ENCODE data around the gene GIPC3.

- TF ChIP-seq CTCF (tag by site-specific recombination; IDR thresholded peaks at IDR 0.05) (no peak), ZNF341 (tag by site-specific recombination; IDR thresholded peaks at IDR 0.05; ENCODE audit: low read depth) (no peak), REST (tag by site-specific recombination; IDR thresholded peaks at IDR 0.05) (no peak), ZNF16 (tag by site-specific recombination; IDR thresholded peaks at IDR 0.05; ENCODE audit: low read depth) (no peak), ZNF510 (tag by site-specific recombination; IDR thresholded peaks at IDR 0.05; ENCODE audit: insufficient replicate concordance) (no peak), REPIN1 (tag by site-specific recombination; IDR thresholded peaks at IDR 0.05; ENCODE audit: low read depth) (no peak), BCL11A (tag by site-specific recombination; IDR thresholded peaks at IDR 0.05; ENCODE audit: low read depth) (no peak), ZBTB21 (tag by site-specific recombination; IDR thresholded peaks at IDR 0.05) (no peak), ZNF561 (tag by site-specific recombination; IDR thresholded peaks at IDR 0.05; ENCODE audit: borderline replicate concordance) (no peak)
- TF ChIP-seq, protein P1, sequence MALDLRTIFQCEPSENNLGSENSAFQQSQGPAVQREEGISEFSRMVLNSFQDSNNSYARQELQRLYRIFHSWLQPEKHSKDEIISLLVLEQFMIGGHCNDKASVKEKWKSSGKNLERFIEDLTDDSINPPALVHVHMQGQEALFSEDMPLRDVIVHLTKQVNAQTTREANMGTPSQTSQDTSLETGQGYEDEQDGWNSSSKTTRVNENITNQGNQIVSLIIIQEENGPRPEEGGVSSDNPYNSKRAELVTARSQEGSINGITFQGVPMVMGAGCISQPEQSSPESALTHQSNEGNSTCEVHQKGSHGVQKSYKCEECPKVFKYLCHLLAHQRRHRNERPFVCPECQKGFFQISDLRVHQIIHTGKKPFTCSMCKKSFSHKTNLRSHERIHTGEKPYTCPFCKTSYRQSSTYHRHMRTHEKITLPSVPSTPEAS (tag by site-specific recombination; IDR thresholded peaks at IDR 0.05): no peak
Observed at GRCh38 chr19:3604987-3605343, 19.7 kb downstream of the GIPC3 start.
